SK-N-MC (cell line): ENCODE data around the gene VN1R5.

Experiments
- EZH2 ChIP-seq: fragments of 200-600 bp; sonication (generic); IDR thresholded peaks from one replicate; pipeline ENCODE4 v1.6.1; 2017; ENCODE audit warnings: antibody characterized with exemption
- POLR2AphosphoS5 ChIP-seq: IDR thresholded peaks from 2 replicates; pipeline ENCODE4 v1.6.1; 2012; ENCODE audit warnings: mild to moderate bottlenecking, low read depth, low read length, borderline replicate concordance

DNA sequence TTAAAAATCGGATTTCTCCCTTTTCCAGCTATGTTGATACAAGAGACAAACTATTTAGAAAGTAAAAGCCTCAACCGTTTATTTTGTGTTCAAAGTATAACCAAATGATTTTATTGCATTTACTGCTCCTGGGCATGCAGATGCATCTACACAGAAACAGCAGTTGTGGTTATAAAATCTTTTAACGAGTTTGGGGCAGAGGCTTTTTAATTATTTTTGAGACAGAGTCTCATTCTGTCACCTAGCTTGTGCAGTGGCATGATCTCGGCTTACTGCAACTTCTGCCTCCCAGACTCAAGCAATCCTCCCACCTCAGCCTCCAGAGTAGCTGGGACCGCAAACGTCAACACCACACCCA is 42.2 kb downstream of the VN1R5 start:
- TF ChIP-seq POLR2AphosphoS5 (no peak), EZH2 (no peak)
